GM19193 (cell line): ENCODE results near the gene PTPRK.

Experiments used
- POLR2A ChIP-seq: IDR thresholded peaks from 4 replicates; pipeline ENCODE4 v1.6.1; 2011; ENCODE audit not compliant: insufficient read depth, insufficient read length; ENCODE audit errors: extremely low read depth

The PTPRK gene

DNA sequence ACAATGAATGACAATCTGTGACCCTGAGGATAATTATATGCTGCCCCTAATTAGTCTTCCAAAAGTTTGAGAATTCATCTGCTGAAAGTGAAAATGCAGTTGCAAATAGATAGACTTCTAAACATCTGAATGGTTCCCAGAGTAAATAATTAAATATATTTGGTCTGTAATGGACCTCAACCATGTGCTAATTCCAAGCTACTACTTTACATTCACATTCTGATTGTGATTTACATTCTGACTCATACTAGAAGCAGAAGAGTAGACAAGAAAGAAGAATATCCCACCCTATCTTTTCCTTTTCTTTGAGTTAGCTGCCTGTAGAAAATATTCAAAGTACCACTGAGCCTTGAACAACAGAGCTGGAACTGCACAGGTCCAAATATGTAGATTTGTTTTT, 80.8 kb downstream of the PTPRK start:
- TF ChIP-seq POLR2A: no peak

DNA sequence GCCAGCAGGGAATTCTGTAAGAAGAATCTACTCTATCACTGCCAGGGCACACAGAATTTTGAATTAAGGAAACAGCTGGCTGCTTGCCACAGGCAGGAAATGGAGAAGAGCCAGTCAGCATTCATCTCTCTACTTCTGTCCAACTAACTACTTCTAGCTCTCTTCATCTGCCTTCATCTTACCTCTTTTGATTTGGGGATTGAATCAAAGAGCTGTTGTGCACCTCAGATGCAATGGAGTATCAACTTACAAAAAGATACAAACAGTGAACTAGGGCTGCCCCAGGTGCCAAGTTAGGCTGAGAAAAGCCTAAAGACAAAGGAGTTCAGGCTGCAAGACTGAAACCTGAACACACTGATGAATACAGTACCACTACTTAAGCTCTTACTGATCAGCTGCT, 82.0 kb downstream of the PTPRK start:
- no peak for TF ChIP-seq POLR2A

DNA sequence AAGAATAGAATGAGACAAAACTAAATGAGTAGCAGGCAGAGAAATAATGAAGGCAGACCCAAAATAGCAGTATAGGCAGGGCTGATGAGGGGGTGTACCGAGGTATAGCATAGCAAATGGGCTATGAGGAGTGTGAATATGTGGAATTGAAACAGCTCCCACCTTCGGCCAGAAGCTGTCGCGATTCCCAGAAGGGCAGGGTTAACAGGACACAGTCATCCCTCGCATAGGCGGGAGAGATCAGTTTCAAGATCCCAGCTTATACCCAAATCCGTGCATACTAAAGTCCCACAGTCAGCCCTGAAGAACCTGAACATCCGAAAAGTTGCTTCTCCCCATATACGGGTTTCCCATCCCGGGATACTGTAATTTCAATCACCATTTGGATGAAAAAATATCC, 82.7 kb downstream of the PTPRK start:
- TF ChIP-seq POLR2A: no peak

DNA sequence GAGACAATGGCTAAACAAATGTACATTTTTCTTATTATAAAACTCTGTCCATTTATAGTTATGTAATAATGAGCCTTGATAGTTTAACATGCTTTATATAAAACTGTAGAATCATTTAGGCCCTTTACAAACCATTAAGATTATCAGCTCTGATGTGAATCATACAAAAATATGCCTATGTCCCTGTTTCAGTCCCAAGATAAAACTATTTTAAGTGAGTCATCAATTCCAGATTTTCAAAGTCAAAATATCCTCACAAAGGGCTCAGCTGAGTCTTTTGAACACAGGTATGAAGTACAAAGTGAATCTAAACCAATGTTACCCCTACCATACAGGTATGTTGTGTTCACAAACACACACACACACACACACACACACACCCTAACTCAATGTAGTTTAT, 88.0 kb downstream of the PTPRK start:
- no peak for TF ChIP-seq POLR2A

DNA sequence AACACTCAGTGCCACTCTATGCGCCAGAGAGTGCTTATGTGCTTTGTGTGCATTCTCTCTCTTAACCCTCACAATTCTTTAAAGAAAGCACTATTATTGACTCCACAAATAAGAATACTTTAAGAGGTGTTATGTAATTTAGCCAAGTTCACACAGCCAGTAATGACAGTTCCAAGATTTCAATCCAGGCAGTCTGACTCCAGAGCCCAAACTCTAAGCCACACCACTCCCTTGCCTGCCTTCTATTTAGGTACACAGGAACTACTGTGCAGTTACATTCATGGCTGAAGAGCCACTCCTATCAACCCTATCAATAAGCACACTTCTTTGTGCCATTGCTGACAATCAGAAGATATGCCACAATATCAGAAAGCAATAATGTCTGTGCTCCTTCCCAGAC, 93.3 kb downstream of the PTPRK start:
- no peak for TF ChIP-seq POLR2A

DNA sequence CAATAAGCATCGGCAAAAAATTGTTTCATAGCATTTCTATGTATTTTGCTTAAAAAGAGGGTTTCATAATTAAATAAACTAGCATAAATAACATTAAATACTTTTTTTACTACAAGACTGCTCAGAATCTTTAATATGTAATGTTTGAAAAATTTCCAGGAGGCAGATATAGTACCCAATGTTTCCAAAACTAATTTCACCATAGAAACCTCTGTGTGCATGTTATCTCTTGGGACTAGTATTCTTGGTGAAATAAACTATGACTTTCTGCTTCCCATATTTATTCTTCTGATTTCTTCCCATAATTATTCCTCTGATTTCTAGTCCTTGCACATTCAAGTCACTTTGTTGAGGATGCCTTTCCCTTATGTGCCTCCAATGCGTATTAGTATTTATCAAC, 94.5 kb downstream of the PTPRK start:
- TF ChIP-seq POLR2A: no peak

DNA sequence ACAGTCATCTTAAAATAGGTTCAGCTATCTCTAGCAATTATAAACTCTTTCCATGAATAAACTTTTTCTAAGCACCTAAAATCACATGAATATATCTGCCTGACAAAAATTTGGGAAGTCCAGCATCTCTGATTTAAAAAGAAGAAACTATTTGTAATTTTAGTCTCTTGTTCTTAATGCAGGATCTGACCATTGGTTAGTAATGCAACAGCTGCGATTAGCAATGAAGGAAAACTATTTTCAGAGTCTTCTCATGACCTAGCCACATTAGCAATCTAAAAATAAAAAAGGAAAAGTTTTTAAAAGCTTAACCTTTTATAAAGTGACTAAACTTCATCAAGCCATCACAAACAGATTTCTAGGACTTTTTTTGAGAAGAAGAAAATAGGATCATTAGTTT, 97.5 kb downstream of the PTPRK start:
- no peak for TF ChIP-seq POLR2A

DNA sequence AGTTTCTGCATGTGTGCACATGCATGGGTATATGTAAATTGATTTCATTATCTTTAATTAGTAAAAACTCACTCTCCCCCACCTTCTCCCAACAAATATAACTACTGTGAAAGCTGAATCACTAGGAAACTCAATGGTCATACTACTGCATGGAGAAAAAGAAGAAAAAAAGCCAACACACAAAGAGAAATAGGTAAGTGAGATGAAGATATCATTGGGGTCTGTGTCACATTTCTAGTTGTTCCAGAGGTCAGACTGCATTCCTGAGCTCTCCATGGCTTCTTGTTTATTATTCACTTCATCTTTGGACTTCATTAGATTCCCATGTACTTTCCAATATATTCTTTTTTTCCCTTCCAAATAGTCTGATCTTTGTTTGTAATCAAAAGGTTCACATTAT, 98.2 kb downstream of the PTPRK start:
- no peak for TF ChIP-seq POLR2A

DNA sequence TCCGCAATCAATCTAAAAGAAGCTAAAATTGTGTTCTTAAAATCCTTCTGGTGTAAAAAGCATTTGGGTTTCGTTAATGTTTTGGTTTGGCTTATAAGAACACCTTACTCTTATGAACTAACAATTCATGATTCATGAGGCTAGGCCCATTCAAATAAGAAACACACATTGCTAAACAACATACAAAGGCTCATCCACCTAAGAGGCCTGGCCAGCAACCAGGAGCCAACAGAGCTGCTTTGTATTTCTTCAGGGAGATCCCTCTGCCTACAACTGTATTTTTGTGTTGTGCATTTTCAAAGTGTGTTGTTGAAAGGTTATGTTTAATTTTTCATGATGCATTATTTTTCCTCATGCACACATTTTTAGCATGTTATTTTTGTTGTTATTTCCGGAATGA, 98.6 kb downstream of the PTPRK start:
- TF ChIP-seq POLR2A: no peak

DNA sequence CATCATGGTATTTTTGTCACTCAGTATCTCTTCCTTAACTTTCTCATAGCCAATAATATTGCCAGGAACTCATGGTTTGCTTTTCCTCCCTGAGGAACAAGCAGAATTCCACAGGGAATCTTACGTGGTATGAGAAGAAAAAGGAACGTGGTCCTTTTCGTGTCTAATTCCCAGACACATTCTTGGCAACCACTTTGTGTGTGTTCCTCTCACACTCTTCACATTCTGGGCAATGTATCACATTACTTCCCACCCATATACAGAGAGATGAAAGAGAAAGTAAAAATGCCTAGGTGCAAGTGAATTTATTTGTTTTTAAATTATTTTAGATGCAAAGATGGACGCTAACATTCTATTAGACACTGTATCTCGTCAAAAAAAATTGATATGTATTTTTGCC, 102.7 kb downstream of the PTPRK start:
- no peak for TF ChIP-seq POLR2A

DNA sequence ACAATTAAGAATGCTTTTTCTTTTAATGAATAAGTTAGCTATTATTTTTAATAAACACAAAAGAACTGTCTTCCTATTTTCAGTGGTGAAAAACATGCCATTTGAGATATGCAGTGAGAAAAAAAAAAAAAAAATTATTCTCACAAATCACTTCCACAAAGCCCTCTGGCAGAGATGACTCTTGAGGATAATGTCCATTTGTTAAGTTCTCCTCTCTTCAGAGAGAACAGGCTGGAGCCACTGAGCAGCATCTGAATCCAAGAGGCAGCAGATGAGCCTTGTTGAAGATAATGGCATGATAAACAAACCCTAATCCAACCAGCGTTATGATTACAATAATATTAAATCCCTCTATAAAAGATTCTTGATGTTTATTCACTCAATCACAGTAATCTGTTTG, 105.0 kb downstream of the PTPRK start:
- no peak for TF ChIP-seq POLR2A

DNA sequence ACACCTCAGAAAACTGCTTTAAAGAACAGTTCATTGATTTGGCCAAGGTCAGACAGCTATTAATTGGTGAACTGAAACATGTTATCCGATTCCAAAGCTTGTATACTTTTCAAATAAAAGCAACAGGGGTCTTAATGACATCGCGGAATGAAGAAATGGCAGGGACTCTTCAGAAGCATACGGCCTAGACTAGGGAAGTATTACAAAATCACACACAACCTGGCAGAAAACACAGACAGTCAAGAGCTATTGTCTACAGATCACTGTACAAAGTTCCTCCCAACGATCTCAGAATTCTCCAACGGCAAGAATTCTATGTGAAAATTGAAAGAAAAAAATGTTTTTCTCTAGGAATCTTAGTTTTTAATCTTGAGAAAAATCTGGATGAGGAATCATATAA, 105.5 kb downstream of the PTPRK start:
- TF ChIP-seq POLR2A: no peak

DNA sequence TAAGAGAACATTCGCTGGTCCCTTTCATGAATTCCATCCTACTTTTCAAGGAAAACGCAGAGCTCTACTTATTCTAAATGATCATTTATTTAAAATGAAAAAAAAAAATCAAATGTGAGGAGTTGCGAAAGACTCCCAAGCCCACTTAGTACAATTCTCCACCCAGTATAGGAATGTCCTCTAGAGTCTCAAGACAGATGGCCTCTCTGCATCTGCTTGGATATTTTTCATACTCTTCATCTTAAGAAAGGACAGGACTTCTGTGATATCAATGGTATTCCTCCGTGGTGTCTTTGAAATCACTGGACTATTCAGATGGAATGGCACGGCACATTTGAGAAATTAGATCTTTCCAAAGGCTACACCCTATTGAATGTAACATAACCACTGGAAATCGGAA, 107.1 kb downstream of the PTPRK start:
- TF ChIP-seq POLR2A: no peak

DNA sequence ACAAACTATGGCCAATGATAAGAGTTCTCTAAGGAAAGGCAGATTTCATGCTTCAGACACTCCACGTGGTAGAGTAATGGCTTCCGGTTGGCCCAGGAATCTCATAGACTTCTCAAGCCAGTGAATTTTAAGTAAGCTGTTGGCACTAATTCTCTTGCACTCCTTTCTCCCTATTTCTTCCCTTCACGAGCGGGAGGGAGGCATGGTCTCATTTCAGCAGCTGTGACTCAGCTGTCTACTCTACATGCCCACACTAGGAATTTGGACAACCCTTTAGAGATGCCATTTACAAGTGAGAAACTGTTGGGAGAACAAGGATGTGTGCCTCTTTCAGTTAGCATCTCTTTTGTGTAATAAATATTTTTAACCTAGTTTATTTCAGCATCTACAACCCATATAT, 107.7 kb downstream of the PTPRK start:
- TF ChIP-seq POLR2A: no peak

DNA sequence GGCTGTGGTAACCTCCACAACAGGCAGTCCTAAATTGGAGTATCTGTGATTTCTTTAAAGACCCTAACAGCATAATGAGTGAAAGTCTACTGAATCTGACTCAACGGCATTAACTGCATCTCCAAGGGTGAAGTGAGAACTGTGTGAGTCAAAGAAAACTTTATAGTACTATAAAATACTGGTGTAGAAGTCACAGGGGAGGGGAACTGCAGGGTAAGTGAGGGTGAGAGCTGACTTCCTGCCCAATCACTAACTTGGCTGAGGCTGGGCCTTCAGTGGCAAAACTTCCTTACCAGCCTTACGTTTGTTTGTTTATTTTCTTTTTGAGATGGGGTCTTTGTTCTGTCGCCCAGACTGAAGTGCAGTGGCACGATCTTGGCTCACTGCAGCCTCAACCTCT, 109.8 kb downstream of the PTPRK start:
- TF ChIP-seq POLR2A: no peak

DNA sequence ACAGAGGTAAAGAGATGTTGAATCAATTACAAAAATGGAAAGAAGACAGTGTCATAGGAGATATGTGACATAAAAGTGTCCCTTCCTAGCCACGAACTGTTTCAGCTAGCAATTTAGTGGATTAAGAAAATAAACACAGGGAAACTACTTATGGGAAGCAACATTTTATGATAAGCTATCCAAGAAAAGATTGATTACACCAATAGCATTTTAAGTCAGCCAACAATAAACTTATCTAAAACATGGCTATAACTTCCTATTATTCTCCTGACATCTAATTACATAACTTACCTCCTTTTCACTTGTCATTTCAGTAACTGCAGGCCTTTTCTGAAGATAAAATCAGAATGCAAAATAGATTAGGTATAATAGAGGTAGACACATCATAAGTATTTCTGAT, 111.4 kb downstream of the PTPRK start:
- TF ChIP-seq POLR2A: no peak

DNA sequence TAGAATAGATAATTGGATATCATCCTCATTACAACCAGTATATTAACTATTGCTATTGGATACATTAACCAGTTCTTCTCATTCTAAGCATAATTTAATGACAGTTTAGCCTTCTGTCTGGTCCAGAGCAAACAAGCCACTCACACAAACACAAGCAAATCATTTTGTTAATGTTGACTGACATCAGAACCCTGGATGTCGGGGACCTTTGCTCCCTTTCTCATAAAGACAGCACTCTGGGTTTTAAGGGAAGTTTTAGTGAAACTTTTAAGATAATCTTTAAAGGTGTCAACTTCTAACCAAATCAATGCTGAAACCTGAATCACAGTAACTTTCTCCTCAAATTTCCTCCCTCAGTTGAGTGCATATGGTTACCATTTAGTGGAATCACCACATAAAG, 113.9 kb downstream of the PTPRK start:
- TF ChIP-seq POLR2A: no peak
